Measurements from ENCODE around the gene CEP104.

CEP104 gene

GRCh38 chr1:3874736-3875135, 17.7 kb upstream of the CEP104 start (continued):
- TF ChIP-seq CREB5 (CRISPR knock-in tag; IDR thresholded peaks at IDR 0.05; ENCODE audit: low read depth): no peak
- TF ChIP-seq TCF4 (CRISPR knock-in tag; IDR thresholded peaks at IDR 0.05; ENCODE audit: borderline replicate concordance): no peak

GRCh38 chr1:3872546-3872945, 15.5 kb upstream of the CEP104 start:
- ATAC-seq: no peak
- TF ChIP-seq GLIS3 (CRISPR knock-in tag; IDR thresholded peaks at IDR 0.05): no peak
- TF ChIP-seq CREB5 (CRISPR knock-in tag; IDR thresholded peaks at IDR 0.05; ENCODE audit: low read depth): no peak
- TF ChIP-seq ZNF8 (CRISPR knock-in tag; IDR thresholded peaks at IDR 0.05): no peak
- TF ChIP-seq ZNF70 (CRISPR knock-in tag; IDR thresholded peaks at IDR 0.05): no peak
- TF ChIP-seq RARB (CRISPR knock-in tag; IDR thresholded peaks at IDR 0.05): no peak
- no peak for TF ChIP-seq TCF4 (CRISPR knock-in tag; IDR thresholded peaks at IDR 0.05; ENCODE audit: borderline replicate concordance)
- TF ChIP-seq TOX (CRISPR knock-in tag; IDR thresholded peaks at IDR 0.05; ENCODE audit: borderline replicate concordance): no peak
- TF ChIP-seq CSDC2 (CRISPR knock-in tag; IDR thresholded peaks at IDR 0.05): no peak
- TF ChIP-seq ARNTL (CRISPR knock-in tag; IDR thresholded peaks at IDR 0.05; ENCODE audit: borderline replicate concordance, low read depth): no peak
- no peak for TF ChIP-seq PATZ1 (CRISPR knock-in tag; IDR thresholded peaks at IDR 0.05; ENCODE audit: borderline replicate concordance)
- TF ChIP-seq BACH2 (CRISPR knock-in tag; IDR thresholded peaks at IDR 0.05; ENCODE audit: borderline replicate concordance): no peak
- TF ChIP-seq ESRRG (CRISPR knock-in tag; IDR thresholded peaks at IDR 0.05): no peak
- TF ChIP-seq ISL1 (CRISPR knock-in tag; IDR thresholded peaks at IDR 0.05): no peak
- TF ChIP-seq, protein P1, sequence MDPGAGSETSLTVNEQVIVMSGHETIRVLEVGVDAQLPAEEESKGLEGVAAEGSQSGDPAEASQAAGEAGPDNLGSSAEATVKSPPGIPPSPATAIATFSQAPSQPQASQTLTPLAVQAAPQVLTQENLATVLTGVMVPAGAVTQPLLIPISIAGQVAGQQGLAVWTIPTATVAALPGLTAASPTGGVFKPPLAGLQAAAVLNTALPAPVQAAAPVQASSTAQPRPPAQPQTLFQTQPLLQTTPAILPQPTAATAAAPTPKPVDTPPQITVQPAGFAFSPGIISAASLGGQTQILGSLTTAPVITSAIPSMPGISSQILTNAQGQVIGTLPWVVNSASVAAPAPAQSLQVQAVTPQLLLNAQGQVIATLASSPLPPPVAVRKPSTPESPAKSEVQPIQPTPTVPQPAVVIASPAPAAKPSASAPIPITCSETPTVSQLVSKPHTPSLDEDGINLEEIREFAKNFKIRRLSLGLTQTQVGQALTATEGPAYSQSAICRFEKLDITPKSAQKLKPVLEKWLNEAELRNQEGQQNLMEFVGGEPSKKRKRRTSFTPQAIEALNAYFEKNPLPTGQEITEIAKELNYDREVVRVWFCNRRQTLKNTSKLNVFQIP (CRISPR knock-in tag; IDR thresholded peaks at IDR 0.05; ENCODE audit: borderline replicate concordance, low read depth): no peak
- no peak for TF ChIP-seq SNAI2 (CRISPR knock-in tag; IDR thresholded peaks at IDR 0.05)

DNA sequence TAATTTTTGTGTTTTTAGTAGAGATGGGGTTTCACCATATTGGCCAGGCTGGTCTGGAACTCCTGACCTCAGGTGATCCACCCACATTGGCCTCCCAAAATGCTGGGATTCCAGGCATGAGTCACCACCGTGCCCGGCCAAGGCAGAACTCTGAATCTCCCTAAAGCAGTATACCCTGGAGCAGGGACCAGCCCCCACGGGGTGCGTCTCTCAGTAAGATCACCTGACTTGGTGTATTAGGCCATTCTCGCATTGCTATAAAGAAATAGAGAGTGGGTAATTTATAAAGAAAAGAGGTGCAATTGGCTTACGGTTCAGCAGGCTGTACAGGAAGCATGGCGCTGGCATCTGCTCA, 14.4 kb upstream of the CEP104 start:
- ATAC-seq: no peak
- TF ChIP-seq, protein P2, sequence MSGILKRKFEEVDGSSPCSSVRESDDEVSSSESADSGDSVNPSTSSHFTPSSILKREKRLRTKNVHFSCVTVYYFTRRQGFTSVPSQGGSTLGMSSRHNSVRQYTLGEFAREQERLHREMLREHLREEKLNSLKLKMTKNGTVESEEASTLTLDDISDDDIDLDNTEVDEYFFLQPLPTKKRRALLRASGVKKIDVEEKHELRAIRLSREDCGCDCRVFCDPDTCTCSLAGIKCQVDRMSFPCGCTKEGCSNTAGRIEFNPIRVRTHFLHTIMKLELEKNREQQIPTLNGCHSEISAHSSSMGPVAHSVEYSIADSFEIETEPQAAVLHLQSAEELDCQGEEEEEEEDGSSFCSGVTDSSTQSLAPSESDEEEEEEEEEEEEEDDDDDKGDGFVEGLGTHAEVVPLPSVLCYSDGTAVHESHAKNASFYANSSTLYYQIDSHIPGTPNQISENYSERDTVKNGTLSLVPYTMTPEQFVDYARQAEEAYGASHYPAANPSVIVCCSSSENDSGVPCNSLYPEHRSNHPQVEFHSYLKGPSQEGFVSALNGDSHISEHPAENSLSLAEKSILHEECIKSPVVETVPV (CRISPR knock-in tag; IDR thresholded peaks at IDR 0.05): no peak
- no peak for TF ChIP-seq ZNF8 (CRISPR knock-in tag; IDR thresholded peaks at IDR 0.05)
- TF ChIP-seq ARNTL (CRISPR knock-in tag; IDR thresholded peaks at IDR 0.05; ENCODE audit: borderline replicate concordance, low read depth): no peak
- TF ChIP-seq ZC3H10 (CRISPR knock-in tag; IDR thresholded peaks at IDR 0.05): no peak
- TF ChIP-seq OSR1 (CRISPR knock-in tag; IDR thresholded peaks at IDR 0.05): no peak
- TF ChIP-seq, protein P3, sequence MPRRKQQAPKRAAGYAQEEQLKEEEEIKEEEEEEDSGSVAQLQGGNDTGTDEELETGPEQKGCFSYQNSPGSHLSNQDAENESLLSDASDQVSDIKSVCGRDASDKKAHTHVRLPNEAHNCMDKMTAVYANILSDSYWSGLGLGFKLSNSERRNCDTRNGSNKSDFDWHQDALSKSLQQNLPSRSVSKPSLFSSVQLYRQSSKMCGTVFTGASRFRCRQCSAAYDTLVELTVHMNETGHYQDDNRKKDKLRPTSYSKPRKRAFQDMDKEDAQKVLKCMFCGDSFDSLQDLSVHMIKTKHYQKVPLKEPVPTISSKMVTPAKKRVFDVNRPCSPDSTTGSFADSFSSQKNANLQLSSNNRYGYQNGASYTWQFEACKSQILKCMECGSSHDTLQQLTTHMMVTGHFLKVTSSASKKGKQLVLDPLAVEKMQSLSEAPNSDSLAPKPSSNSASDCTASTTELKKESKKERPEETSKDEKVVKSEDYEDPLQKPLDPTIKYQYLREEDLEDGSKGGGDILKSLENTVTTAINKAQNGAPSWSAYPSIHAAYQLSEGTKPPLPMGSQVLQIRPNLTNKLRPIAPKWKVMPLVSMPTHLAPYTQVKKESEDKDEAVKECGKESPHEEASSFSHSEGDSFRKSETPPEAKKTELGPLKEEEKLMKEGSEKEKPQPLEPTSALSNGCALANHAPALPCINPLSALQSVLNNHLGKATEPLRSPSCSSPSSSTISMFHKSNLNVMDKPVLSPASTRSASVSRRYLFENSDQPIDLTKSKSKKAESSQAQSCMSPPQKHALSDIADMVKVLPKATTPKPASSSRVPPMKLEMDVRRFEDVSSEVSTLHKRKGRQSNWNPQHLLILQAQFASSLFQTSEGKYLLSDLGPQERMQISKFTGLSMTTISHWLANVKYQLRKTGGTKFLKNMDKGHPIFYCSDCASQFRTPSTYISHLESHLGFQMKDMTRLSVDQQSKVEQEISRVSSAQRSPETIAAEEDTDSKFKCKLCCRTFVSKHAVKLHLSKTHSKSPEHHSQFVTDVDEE (CRISPR knock-in tag; IDR thresholded peaks at IDR 0.05): no peak
- TF ChIP-seq, protein P1 (CRISPR knock-in tag; IDR thresholded peaks at IDR 0.05; ENCODE audit: borderline replicate concordance, low read depth): no peak
- TF ChIP-seq ESRRG (CRISPR knock-in tag; IDR thresholded peaks at IDR 0.05): no peak
- no peak for TF ChIP-seq PATZ1 (CRISPR knock-in tag; IDR thresholded peaks at IDR 0.05; ENCODE audit: borderline replicate concordance)
